ENCODE measurements around the gene ZNF275.

The ZNF275 gene

GRCh38 chrX:153347530-153347929 lies 13.6 kb downstream of the ZNF275 start:
- TF ChIP-seq REST (IDR thresholded peaks at IDR 0.05; ENCODE audit: insufficient read depth in 1 of 2, low read depth in 2 of 2, low read length in 2 of 2) (no peak), FOXP2 (optimal IDR thresholded peaks at IDR 0.05; ENCODE audit: borderline replicate concordance, extremely low read depth, extremely low read length, insufficient read depth) (no peak), TAF1 (IDR thresholded peaks at IDR 0.05; ENCODE audit: borderline replicate concordance, insufficient read depth, low read length) (no peak), POLR2AphosphoS5 (IDR thresholded peaks at IDR 0.05; ENCODE audit: low read depth, low read length) (no peak), SIN3A (IDR thresholded peaks at IDR 0.05; ENCODE audit: borderline replicate concordance, insufficient read depth, low read length) (no peak)

GRCh38 chrX:153348421-153348820 lies 14.5 kb downstream of the ZNF275 start:
- TF ChIP-seq POLR2AphosphoS5 (IDR thresholded peaks at IDR 0.05; ENCODE audit: low read depth, low read length) (no peak), SIN3A (IDR thresholded peaks at IDR 0.05; ENCODE audit: borderline replicate concordance, insufficient read depth, low read length) (no peak)

GRCh38 chrX:153349952-153350351 lies 16.0 kb downstream of the ZNF275 start:
- no peak for TF ChIP-seq REST (IDR thresholded peaks at IDR 0.05; ENCODE audit: insufficient read depth in 1 of 2, low read depth in 2 of 2, low read length in 2 of 2)
- TF ChIP-seq POLR2AphosphoS5 (IDR thresholded peaks at IDR 0.05; ENCODE audit: low read depth, low read length), result no peak
- no peak for TF ChIP-seq FOXP2 (optimal IDR thresholded peaks at IDR 0.05; ENCODE audit: borderline replicate concordance, extremely low read depth, extremely low read length, insufficient read depth)
- no peak for TF ChIP-seq TAF1 (IDR thresholded peaks at IDR 0.05; ENCODE audit: borderline replicate concordance, insufficient read depth, low read length)
- no peak for TF ChIP-seq SIN3A (IDR thresholded peaks at IDR 0.05; ENCODE audit: borderline replicate concordance, insufficient read depth, low read length)

- TF ChIP-seq TAF1 (IDR thresholded peaks at IDR 0.05; ENCODE audit: borderline replicate concordance, insufficient read depth, low read length) (no peak), REST (IDR thresholded peaks at IDR 0.05; ENCODE audit: insufficient read depth in 1 of 2, low read depth in 2 of 2, low read length in 2 of 2) (no peak), POLR2AphosphoS5 (IDR thresholded peaks at IDR 0.05; ENCODE audit: low read depth, low read length) (no peak), FOXP2 (optimal IDR thresholded peaks at IDR 0.05; ENCODE audit: borderline replicate concordance, extremely low read depth, extremely low read length, insufficient read depth) (no peak), SIN3A (IDR thresholded peaks at IDR 0.05; ENCODE audit: borderline replicate concordance, insufficient read depth, low read length) (no peak)
These were observed 18.0 kb downstream of the ZNF275 start for GRCh38 chrX:153351981-153352380.

GRCh38 chrX:153352858-153353257 lies 18.9 kb downstream of the ZNF275 start:
- TF ChIP-seq REST (IDR thresholded peaks at IDR 0.05; ENCODE audit: insufficient read depth in 1 of 2, low read depth in 2 of 2, low read length in 2 of 2), result no peak
- TF ChIP-seq SIN3A (IDR thresholded peaks at IDR 0.05; ENCODE audit: borderline replicate concordance, insufficient read depth, low read length), result no peak
- TF ChIP-seq TAF1 (IDR thresholded peaks at IDR 0.05; ENCODE audit: borderline replicate concordance, insufficient read depth, low read length), result no peak
- TF ChIP-seq POLR2AphosphoS5 (IDR thresholded peaks at IDR 0.05; ENCODE audit: low read depth, low read length), result no peak
- no peak for TF ChIP-seq FOXP2 (optimal IDR thresholded peaks at IDR 0.05; ENCODE audit: borderline replicate concordance, extremely low read depth, extremely low read length, insufficient read depth)

All from PFSK-1 (cell line).